NT2/D1 (cell line): ENCODE measurements around the gene APOBEC3H.

ENCODE experiments used
- SUZ12 ChIP-seq: IDR thresholded peaks from 2 replicates; pipeline ENCODE4 v1.6.1; 2011; ENCODE audit not compliant: insufficient read length, insufficient read depth; ENCODE audit errors: extremely low read depth
- YY1 ChIP-seq: IDR thresholded peaks from 2 replicates; pipeline ENCODE4 v1.6.1; 2011; ENCODE audit not compliant: insufficient read length, insufficient read depth

DNA sequence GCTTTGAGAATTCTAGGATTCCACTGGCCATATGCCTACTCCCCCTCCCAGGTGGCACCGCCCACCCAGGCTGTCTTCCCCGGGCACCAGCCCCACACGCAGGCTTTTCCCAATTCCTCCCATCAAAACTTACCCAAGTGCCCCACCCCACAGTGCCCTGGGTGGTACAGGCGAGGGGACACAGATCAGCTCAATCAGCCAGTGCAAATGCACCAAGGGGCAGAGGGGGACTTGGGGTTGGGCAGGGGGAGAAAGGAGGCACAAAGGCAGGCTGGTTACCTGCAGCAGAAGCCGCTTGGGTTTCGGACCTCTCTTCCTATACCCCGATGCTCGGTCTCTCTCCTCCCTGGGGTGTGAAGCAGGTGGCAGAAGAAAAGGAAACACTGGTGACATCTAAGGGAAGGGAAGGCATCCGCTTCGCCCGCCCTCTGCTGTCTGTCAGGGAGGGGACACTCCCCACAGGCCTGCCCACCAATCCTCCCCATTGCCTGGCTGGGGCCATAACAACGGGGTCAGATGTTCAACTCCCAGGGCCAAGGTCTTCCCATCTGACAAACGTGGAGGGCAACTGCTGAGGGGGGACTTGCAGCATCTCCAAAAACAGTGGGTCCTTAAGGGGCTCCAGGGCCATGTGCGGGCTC, 41.4 kb downstream of the APOBEC3H start:
- TF ChIP-seq SUZ12 (no peak), YY1 (no peak)
